ENCODE data around the gene CHRNE.

- TF ChIP-seq EZH2phosphoT487 (IDR thresholded peaks at IDR 0.05; ENCODE audit: low read depth) (no peak), CTCF (IDR thresholded peaks at IDR 0.05; ENCODE audit: low read depth, low read length) (no peak)
These were observed 30.7 kb upstream of the CHRNE start for GRCh38 chr17:4933646-4934045.

Measured in OCI-LY3 (cell line).